Forelimb muscle (tissue), 1 donor: ENCODE results near the gene TIMM44. TPM values are rescaled to one million over a fixed set of nuclear protein-coding genes. Genes with fewer than 3 reads are reported as not detected.

Experiments
- DNase-seq: peaks from one replicate; pipeline ENCODE4 v3.0.0-alpha.2; 2013; ENCODE audit warnings: low read depth
- polyA plus RNA-seq: library from polyadenylated mRNA; unstranded; fragments of 120-200 nt; gene quantifications from one replicate; pipeline ENCODE4 v1.2.1, GENCODE V29; 2013; ENCODE audit not compliant: insufficient read length

Gene TIMM44
- polyA plus RNA-seq, 1 donor, result 52.7 TPM

GRCh38 chr19:7915250-7916102 lies 28.0 kb downstream of the TIMM44 start:
- DNase-seq, result no peak

DNA sequence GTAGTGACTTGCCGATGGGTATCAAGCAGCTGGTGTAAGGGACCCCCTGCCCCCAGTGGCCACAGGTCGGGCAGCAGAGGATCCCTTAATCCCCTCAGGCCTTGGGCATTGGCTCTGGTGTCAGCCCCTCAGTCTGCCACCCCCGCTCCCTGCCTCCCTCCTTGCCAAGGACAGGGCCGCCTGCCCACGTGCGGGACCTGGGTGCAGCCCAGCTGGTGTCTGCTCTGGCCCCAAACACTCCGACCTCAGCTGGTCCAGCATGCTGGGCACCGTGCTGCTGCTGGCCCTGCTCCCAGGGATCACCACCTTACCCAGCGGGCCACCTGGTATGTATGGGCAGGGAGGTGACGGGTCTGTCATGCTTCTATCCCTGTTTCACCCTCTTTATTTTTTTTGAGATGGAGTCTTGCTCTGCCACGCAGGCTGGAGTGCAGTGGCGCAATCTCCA lies 28.8 kb downstream of the TIMM44 start, which contains the start of gene TGFBR3L:
TSS of gene TGFBR3L (plus strand) at position 233 of the 448 bp plus-strand sequence.
- DNase-seq, result no peak

- DNase-seq, result no peak
These were observed 29.4 kb downstream of the TIMM44 start for GRCh38 chr19:7914099-7914498.

DNA sequence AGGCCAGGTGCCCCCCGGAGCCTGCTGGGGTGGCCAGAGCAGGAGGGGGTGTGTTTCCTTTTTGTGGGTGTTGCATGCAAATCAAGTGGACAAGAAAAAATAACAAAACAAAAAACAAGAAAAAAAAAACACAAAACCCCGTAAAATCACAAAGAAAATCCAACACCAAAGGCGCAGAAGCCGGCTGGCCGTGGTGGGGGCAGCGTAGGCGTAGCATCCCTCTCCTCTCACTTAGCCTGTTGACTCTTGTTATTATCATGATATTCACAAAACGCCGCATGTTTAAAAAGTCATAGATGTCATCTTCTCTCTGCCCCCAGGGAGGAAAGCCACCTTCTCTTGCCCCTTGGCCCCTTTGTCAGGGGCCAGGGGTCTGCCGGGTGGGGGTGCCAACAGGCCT lies 29.8 kb downstream of the TIMM44 start:
- DNase-seq, result no peak

DNA sequence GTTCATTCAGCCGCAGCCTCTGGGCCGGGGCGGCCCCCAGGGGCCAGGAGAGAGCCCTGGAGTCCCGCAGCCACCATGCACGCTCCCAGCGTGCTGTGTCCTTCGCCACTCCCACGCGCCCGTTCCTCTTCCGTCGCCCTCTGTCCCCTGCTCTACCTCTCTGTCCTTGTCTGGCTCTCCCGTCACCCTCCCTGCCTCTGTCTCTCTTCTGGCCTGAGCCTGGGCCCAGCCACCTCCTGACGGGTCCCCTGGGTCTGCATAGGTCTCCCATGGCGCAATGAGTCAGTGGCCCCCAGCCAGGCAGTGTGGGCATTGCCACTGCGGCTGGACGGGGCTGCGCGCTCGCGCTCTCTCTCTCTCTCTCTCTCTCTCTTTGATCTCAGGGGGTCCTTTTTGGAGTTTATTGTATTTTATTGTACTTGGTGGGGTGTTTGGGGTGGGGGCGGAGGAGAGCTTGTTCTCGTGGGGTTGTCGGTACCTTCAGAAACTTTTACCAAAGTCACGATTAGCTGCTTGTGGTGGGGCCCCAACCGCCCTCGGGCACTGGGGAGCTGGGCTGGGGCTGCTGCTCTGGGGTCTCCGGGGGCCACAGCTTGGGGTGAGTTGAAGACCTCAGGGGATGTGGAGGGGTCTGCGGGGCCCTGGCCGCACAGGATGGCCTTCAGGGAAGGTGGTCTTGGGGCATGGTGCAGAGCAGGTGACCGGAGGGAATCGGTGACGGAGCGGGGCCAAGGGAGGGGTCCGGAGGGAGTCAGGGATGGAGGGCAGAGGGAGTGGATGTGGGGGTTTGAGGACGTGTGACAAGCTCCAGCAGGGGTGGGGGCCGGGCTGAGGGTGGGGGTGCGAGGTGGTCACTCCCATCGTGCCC lies 30.5 kb downstream of the TIMM44 start:
- no peak for DNase-seq

GRCh38 chr19:7912144-7912696 lies 31.2 kb downstream of the TIMM44 start:
- DNase-seq, result no peak

- no peak for DNase-seq
These were observed 31.8 kb downstream of the TIMM44 start for GRCh38 chr19:7911508-7912143.

DNA sequence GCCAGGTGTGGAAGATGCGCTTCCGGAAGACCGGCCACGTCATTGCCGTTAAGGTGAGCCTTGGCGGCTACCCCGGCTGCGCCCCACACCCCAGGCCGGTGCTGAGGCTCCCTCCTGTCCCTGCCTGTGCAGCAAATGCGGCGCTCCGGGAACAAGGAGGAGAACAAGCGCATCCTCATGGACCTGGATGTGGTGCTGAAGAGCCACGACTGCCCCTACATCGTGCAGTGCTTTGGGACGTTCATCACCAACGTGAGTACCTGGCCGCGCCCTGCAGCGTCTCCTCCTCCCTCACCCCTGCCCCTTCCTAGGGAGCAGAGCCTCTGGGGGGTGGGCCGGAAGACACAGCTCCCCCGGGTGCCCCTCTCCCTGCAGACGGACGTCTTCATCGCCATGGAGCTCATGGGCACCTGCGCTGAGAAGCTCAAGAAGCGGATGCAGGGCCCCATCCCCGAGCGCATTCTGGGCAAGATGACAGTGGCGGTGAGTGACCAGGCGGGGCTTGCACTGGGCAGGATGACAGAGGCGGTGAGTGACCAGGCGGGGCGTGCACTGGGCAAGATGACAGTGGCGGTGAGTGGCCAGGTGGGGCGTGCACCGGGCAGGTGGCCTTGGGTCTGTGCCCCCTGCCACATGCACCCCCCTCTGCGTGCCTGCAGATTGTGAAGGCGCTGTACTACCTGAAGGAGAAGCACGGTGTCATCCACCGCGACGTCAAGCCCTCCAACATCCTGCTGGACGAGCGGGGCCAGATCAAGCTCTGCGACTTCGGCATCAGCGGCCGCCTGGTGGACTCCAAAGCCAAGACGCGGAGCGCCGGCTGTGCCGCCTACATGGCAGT lies 32.9 kb downstream of the TIMM44 start:
- no peak for DNase-seq

DNA sequence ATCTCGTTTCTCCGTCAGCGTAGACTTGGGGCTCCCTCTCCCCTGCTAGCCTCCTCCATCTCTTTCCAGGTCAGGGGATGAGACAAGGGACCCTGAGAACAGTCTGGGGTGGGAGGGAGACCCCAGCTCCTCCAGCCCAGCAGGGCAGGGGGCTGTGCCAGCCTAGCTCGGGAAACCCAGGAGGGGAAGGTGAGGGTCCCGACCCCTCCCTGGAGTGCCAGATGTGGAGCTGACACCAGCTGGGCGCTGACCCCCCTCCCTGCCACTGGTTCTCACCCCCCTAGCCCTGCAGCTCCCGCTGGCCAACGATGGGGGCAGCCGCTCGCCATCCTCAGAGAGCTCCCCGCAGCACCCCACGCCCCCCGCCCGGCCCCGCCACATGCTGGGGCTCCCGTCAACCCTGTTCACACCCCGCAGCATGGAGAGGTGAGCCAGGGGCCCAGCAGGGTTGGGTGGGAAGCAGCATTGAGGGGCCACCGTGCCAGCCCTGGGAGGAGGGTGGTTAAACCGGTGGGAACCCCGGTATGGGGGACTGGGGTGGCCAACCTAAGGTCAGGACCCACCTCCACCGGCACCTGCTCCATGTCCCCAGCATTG lies 33.9 kb downstream of the TIMM44 start:
- DNase-seq, result no peak

- no peak for DNase-seq
These were observed 34.6 kb downstream of the TIMM44 start for GRCh38 chr19:7908742-7909461.

DNA sequence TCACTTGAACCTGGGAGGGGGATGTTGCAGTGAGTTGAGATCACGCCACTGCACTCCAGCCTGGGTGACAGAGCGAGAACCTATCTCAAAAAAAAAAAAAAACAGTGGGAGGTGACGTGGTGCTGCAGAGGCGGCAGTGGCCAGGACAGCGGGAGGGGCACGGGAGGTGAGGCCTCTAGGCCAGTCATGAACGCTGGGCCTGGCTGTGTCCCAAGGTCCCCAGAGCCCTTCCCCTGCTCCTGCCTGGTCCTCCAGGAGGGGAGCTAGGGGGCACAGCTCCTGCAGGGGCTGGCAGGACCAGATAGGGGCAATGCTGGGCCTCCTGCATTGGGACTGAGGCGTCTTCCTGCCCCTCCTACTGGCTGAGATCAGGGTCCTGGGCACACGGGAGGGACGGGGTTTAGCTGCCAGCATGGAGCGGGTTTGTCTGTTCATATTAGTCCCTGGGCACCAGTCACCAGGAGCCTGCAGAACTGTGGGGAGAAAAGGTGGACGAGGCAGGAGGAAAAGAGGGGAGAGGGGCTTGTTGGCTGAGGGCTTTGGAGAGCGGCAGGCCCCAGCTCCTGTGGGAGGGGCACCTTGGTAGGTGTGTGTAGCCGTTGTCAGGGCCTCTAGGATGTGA lies 35.3 kb downstream of the TIMM44 start:
- no peak for DNase-seq

- no peak for DNase-seq
These were observed 35.9 kb downstream of the TIMM44 start for GRCh38 chr19:7907544-7907943.

DNA sequence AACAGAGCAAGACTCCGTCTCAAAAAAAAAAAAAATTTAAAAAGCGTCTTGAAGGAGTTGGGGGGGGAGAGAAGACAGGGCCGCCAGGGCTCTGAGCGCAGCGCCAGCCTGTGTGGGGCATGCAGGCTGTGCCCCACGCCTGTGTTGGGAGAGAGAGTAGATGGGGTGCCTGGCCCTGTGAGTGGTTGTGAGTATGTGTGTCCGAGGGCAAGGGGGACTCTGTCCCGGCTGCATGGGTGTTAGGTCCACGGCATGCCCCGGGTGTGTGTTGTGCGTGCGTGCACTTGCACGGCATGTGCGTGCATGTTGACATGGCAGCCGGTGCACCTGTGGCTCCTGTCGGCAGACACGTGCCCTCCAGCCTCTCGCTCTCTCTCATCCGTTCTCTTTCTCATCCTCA lies 36.3 kb downstream of the TIMM44 start:
- no peak for DNase-seq

DNA sequence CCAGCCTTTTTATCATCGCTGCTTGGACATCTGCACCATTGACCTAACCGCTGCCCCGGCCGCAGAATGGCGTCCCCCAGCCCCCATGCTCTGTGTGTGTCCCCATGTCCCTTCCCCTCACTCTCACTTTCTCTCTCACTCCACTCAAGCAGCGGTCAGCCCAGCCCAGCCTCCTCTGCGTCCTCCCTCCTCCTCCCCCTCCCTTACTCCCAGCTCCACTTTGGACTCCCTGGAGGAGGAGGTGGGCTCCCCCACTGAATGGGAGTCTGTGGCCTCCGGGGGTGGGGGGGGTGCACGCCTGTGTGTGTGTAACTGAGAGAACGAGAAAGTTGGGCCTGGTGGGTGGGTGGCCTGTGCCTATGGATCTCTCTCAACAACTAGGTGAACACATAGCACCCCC lies 37.6 kb downstream of the TIMM44 start:
- no peak for DNase-seq

- no peak for DNase-seq
These were observed 38.2 kb downstream of the TIMM44 start for GRCh38 chr19:7905268-7905667.

- DNase-seq, result no peak
These were observed 39.1 kb downstream of the TIMM44 start for GRCh38 chr19:7904074-7905020.

- DNase-seq, result peak; percentile 99
These were observed 40.0 kb downstream of the TIMM44 start, which contains the start of gene MAP2K7 for GRCh38 chr19:7903244-7904073. Gene MAP2K7 (plus strand): TSS chr19:7903877. CDS start chr19:7903945, 68 bp downstream.
